IPS DF 4.7 (cell line): ENCODE results near the gene INCA1.

Source experiments
- DNase-seq: peaks from one replicate; pipeline ENCODE4 v3.0.0-alpha.2; 2013; ENCODE audit warnings: low spot score; ENCODE audit errors: extremely low read depth

Gene INCA1

DNA sequence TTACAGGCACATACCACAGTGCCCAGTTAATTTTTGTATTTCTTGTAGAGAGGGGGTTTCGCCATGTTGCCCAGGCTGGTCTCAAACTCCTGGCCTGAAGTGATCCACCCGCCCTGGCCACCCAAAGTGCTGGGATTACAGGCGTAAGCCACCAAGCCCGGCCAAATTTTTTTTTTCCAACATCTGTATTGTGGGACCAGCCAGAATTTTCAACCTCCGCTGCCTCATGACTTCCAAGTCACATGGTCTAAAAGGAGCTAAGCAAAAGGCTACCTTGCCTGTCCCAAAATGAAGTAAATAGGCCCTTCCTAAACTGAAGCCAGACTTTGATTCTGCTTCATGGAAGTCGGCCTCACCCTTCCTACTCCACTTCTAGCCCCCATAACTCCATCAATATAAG, 25.5 kb downstream of the INCA1 start:
- DNase-seq, result no peak

- DNase-seq, result no peak
Observed at GRCh38 chr17:4970273-4970672, 27.0 kb downstream of the INCA1 start.

GRCh38 chr17:4969551-4970173, 27.7 kb downstream of the INCA1 start:
- DNase-seq, result no peak

GRCh38 chr17:4969047-4969550, 28.2 kb downstream of the INCA1 start:
- DNase-seq, result no peak

DNA sequence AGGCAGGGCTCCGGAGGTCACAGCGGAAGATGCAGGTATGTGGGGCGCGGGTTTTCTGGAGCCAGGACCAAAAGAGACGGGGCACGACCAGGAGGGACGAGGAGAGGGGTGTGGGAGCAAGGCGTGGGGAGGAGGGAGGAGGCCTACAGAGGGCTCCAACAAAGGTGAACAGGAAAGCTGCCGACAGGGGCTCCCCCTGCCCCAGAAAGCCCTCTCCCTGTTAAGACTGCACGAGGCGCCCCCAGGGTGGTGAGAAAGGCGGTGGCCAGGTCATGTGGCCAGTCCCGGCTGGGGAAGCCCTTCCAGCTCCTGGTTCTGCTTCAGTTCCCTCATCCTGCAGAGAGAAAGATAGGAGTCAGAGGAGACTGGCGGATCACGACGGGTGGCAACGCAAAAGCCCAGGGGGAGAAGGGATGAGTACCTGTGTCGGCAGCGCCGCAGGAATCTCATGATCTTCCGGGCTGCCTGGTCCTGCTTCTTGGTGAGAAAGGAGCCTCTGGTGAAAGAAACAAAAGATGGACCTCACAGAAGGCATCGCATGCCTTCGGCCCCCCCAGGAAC, 28.8 kb downstream of the INCA1 start:
- no peak for DNase-seq

- DNase-seq, result no peak
Observed at GRCh38 chr17:4967539-4968485, 29.5 kb downstream of the INCA1 start, which contains the start of gene SPAG7. TSS of gene SPAG7 (minus strand) at chr17:4967817. CDS start at chr17:4967804, 13 bp downstream.

GRCh38 chr17:4966844-4967538, 30.3 kb downstream of the INCA1 start:
- DNase-seq, result peak; percentile 99

GRCh38 chr17:4965311-4965986, 31.9 kb downstream of the INCA1 start:
- no peak for DNase-seq

GRCh38 chr17:4960279-4960922, 36.9 kb downstream of the INCA1 start:
- no peak for DNase-seq

GRCh38 chr17:4959261-4959965, 37.9 kb downstream of the INCA1 start:
- no peak for DNase-seq

- no peak for DNase-seq
Observed at GRCh38 chr17:4958102-4958501, 39.2 kb downstream of the INCA1 start.

GRCh38 chr17:4956493-4957061, 40.7 kb downstream of the INCA1 start:
- no peak for DNase-seq

GRCh38 chr17:4955091-4955490, 42.2 kb downstream of the INCA1 start:
- no peak for DNase-seq

GRCh38 chr17:4953451-4953961, 43.8 kb downstream of the INCA1 start:
- no peak for DNase-seq

DNA sequence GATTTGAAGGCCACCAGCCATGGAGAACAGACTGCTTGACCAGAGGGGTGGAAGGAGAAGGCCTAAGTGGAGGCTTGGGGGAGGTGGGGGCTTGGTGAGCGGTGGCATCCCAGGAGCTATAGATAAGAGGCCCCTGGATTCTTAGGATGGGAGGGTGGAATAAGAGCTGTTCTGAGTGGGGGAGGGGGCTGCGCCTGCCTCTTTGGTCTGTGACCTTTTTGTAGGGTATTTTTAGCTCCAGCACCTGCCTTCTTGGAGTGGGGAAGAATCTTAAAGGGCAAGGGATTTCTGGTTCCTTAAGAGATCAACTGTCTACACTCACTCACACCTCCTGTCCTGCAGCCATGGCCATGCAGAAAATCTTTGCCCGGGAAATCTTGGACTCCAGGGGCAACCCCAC, 45.8 kb downstream of the INCA1 start:
- DNase-seq, result no peak

GRCh38 chr17:4950746-4951204, 46.5 kb downstream of the INCA1 start, which contains the start of gene ENO3:
TSS of gene ENO3 (plus strand) at chr17:4951119. CDS start at chr17:4951830, 711 bp downstream.
- DNase-seq, result no peak

DNA sequence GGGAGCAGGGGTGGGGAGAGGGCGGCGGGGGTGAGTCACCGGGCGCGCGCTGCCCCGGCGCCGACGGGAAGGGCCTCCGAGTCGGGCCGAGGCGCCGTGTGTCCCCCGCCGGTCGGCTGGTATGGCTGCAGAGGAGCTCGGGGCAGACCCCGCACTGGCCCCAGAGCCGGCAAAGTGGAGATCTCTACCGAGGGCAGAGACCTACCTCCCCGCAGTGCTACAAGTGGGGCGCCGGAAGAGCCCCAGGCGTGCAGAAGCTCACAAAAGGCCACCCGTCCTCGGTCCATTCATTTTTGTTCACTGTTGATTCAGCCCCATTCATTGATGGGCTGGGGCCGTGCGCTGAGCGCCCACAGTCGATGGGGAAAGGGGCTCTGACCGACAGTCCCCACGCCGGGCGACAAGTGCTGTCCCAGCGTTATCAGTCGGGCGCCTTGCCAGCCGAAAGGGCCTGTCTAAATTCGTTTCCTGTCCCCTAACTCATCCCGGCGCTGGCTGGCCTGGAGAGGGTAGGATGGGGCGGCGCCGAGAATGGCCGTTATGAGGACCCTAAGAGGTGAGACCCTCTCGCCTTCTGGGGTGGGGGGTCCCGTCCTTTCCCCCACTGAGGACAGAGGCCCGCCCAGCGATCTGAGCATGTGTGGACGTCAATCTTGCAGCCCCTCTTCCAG, 47.1 kb downstream of the INCA1 start:
- no peak for DNase-seq

DNA sequence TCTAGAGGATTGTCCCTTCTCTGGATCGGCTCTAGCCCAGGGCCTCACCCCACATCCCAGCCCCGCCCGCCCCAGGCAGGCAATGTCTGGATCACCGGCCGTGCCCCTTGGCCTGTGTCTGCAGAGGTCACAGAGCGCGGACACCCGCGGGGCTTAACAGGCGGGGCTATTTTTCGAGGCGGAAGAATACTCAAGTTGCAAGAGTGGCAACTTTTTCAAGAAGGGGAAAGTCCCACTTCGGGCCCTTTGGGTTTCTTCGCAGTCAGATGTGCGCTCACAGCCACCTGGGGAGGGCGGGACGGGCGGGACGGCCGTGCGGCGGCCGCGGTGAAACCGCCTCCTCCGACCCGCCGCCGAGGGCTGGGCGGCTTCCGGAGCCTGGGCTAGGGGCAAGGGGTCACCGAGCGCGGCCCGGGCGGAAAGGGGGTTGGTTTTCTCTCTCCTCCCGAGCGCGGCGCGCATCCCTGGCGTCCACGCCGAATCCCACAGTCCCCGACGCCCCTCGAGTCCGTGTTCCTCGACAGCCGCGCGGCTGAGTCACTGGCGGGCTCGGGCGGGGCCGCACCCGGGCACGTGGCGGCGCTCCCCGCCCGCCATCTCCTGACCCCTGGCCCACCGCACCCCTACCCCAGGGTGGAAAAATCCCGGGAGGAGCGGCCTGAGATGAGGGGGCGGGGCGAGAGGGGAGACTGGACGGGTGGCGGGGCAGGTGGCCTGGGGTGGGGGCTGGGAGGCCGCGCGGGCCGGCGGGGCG, 47.8 kb downstream of the INCA1 start:
- no peak for DNase-seq
